ENCODE results near the gene KRTAP2-1.

DNA sequence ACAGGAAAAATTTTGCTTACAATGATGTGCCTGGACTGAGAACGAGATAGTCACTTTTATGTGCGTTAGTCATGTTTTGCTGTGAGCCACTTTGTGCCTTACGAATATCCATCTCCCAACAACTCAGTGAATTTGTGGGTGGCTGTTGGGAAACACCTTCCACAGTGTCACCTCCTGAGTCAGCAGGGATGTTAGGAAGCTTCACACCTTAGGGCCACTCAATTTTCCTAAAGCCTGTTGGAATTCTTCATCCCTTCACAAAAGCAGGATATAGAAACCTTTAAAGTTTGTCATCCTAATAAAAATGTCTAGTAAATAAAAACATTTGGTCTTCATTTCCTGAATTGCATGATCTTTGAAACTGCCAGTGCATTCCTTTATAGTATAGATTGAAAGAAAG, 33.9 kb downstream of the KRTAP2-1 start:
- TF ChIP-seq, protein P1, sequence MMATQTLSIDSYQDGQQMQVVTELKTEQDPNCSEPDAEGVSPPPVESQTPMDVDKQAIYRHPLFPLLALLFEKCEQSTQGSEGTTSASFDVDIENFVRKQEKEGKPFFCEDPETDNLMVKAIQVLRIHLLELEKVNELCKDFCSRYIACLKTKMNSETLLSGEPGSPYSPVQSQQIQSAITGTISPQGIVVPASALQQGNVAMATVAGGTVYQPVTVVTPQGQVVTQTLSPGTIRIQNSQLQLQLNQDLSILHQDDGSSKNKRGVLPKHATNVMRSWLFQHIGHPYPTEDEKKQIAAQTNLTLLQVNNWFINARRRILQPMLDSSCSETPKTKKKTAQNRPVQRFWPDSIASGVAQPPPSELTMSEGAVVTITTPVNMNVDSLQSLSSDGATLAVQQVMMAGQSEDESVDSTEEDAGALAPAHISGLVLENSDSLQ (IDR thresholded peaks at IDR 0.05) = no peak
- TF ChIP-seq CTBP1 (IDR thresholded peaks at IDR 0.05; ENCODE audit: borderline replicate concordance) (no peak), SUZ12 (IDR thresholded peaks at IDR 0.05) (no peak), FOXA1 (IDR thresholded peaks at IDR 0.05) (no peak), FOXM1 (IDR thresholded peaks at IDR 0.05; ENCODE audit: borderline replicate concordance) (no peak)

Data from HEK293T (cell line).